Mesenchymal stem cell (in vitro differentiated cells and primary cell): ENCODE data around the gene CLEC20A.

Experiments used
- DNase-seq: peaks from one replicate; pipeline ENCODE4 v3.0.0-alpha.2; 2013
- H2AFZ ChIP-seq: one replicate; pipeline ENCODE4 v1.6.1; 2013; ENCODE audit warnings: low read depth, mild to moderate bottlenecking, control low read depth, inconsistent platforms, low read length, moderate library complexity
- H2AK5ac ChIP-seq: 2 replicates; pipeline ENCODE4 v1.6.1; 2013; ENCODE audit warnings: low read length, moderate library complexity, mild to moderate bottlenecking, inconsistent platforms; ENCODE audit not compliant: severe bottlenecking
- H2BK120ac ChIP-seq: one replicate; pipeline ENCODE4 v1.6.1; 2013; ENCODE audit warnings: low read depth, mild to moderate bottlenecking, inconsistent platforms, low read length, moderate library complexity
- H2BK12ac ChIP-seq, 2 experiments: one replicate each; pipeline ENCODE4 v1.6.1; 2013; ENCODE audit warnings: inconsistent platforms in 2 of 2, low read length in 2 of 2, mild to moderate bottlenecking in 2 of 2, moderate library complexity in 2 of 2, control low read depth in 1 of 2
- H2BK15ac ChIP-seq: one replicate; pipeline ENCODE4 v1.6.1; 2013; ENCODE audit warnings: mild to moderate bottlenecking, low read depth, inconsistent platforms; ENCODE audit not compliant: poor library complexity, severe bottlenecking
- H2BK5ac ChIP-seq: 2 replicates; pipeline ENCODE4 v1.6.1; 2013; ENCODE audit warnings: low read depth, mild to moderate bottlenecking, low read length, control low read depth, inconsistent platforms; ENCODE audit not compliant: poor library complexity, severe bottlenecking
- H3K14ac ChIP-seq, 2 experiments: one replicate each; pipeline ENCODE4 v1.6.1; 2013; ENCODE audit warnings: inconsistent platforms in 2 of 2, low read length in 2 of 2, control low read depth in 1 of 2, mild to moderate bottlenecking in 1 of 2, moderate library complexity in 1 of 2
- H3K18ac ChIP-seq, 2 experiments: one replicate each; pipeline ENCODE4 v1.6.1; 2013; ENCODE audit warnings: inconsistent platforms in 2 of 2, low read length in 2 of 2, control low read depth in 1 of 2, low read depth in 1 of 2, mild to moderate bottlenecking in 1 of 2
- H3K23ac ChIP-seq, 2 experiments: one replicate each; pipeline ENCODE4 v1.6.1; 2013; ENCODE audit warnings: inconsistent platforms in 2 of 2, low read length in 2 of 2, mild to moderate bottlenecking in 2 of 2, moderate library complexity in 2 of 2, control low read depth in 1 of 2
- H3K27ac ChIP-seq: 2 replicates; pipeline ENCODE4 v1.5.1; 2013; ENCODE audit warnings: mild to moderate bottlenecking, moderate library complexity, low read length, control low read depth, inconsistent platforms; ENCODE audit not compliant: poor library complexity, severe bottlenecking
- H3K27me3 ChIP-seq, 2 experiments: 2 replicates each; pipeline versions ENCODE4 v1.6.1 to v1.7.0; 2013; ENCODE audit warnings: low read length in 2 of 2, mild to moderate bottlenecking in 2 of 2, moderate library complexity in 2 of 2, control low read depth in 1 of 2, inconsistent platforms in 1 of 2; ENCODE audit not compliant: control insufficient read depth in 1 of 2, insufficient read depth in 1 of 2
- H3K36me3 ChIP-seq, 2 experiments: 2 replicates each; pipeline versions ENCODE4 v1.6.1 to v1.7.0; 2013; ENCODE audit warnings: low read length in 2 of 2, control low read depth in 1 of 2, inconsistent platforms in 1 of 2, low read depth in 1 of 2, mild to moderate bottlenecking in 1 of 2; ENCODE audit not compliant: insufficient read depth in 2 of 2, control insufficient read depth in 1 of 2
- H3K4ac ChIP-seq, 2 experiments: one replicate each; pipeline ENCODE4 v1.6.1; 2013; ENCODE audit warnings: inconsistent platforms in 2 of 2, low read length in 2 of 2, mild to moderate bottlenecking in 2 of 2, moderate library complexity in 2 of 2, control low read depth in 1 of 2, low read depth in 1 of 2
- H3K4me1 ChIP-seq: 2 replicates; pipeline ENCODE4 v1.6.1; 2013; ENCODE audit warnings: low read depth, low read length, control low read depth; ENCODE audit not compliant: control insufficient read depth, insufficient read depth
- H3K4me2 ChIP-seq: 2 replicates; pipeline ENCODE4 v1.6.1; 2013; ENCODE audit warnings: low read length, mild to moderate bottlenecking, inconsistent platforms; ENCODE audit not compliant: poor library complexity, severe bottlenecking
- H3K4me3 ChIP-seq, 2 experiments: 2 replicates each; pipeline versions ENCODE4 v1.5.1 to v1.7.0; 2013; ENCODE audit warnings: low read length in 2 of 2, mild to moderate bottlenecking in 2 of 2, control low read depth in 1 of 2, low read depth in 1 of 2; ENCODE audit not compliant: insufficient read depth in 1 of 2
- H3K79me1 ChIP-seq: replicated peaks from 2 replicates; pipeline ENCODE4 v1.6.1; 2013; ENCODE audit warnings: mild to moderate bottlenecking, control low read depth, low read length, inconsistent platforms; ENCODE audit not compliant: poor library complexity, severe bottlenecking
- H3K9ac ChIP-seq: 2 replicates; pipeline ENCODE4 v1.7.0; 2013; ENCODE audit warnings: mild to moderate bottlenecking, low read length, moderate library complexity
- H3K9me3 ChIP-seq: 2 replicates; pipeline ENCODE4 v1.7.0; 2013; ENCODE audit warnings: mild to moderate bottlenecking, low read length; ENCODE audit not compliant: control insufficient read depth
- H4K8ac ChIP-seq: one replicate; pipeline ENCODE4 v1.6.1; 2013; ENCODE audit warnings: inconsistent platforms, mild to moderate bottlenecking, low read length, moderate library complexity
- H4K91ac ChIP-seq: one replicate; pipeline ENCODE4 v1.6.1; 2013; ENCODE audit warnings: mild to moderate bottlenecking, low read length, inconsistent platforms
- WGBS: methylation state at CpG from one replicate; pipeline ENCODE4 v1.1.7; 2013; ENCODE audit warnings: mixed read lengths; 5-methylcytosine and 5-hydroxymethylcytosine counted together

Gene CLEC20A

GRCh38 chr1:178484698-178485225, 12.0 kb downstream of the CLEC20A start:
- Histone ChIP-seq H2BK120ac (no peak overlapping the region), H3K4me1 (peaks cover 3% of the 10 kb centered on the region), H2AFZ (no peak overlapping the region), H4K8ac (no peak overlapping the region), H2BK15ac (no peak overlapping the region), H3K4me2 (no peak overlapping the region), H3K9ac (no peak overlapping the region), H3K27ac (no peak overlapping the region), H3K23ac (no peak overlapping the region), H3K9me3 (no peaks in the 10 kb centered on the region), H2AK5ac (no peak overlapping the region), H3K27me3 (peaks cover 0 to 14% of the 10 kb centered on the region in 2 experiments), H2BK12ac (no peak overlapping the region), H4K91ac (no peak overlapping the region), H3K4ac (no peak overlapping the region), H3K18ac (no peak overlapping the region), H3K14ac (no peak overlapping the region), H3K36me3 (peaks cover 13 to 20% of the 10 kb centered on the region in 2 experiments), H2BK5ac (no peak overlapping the region), H3K4me3 (no peak overlapping the region), H3K79me1 (no peaks in the 10 kb centered on the region)
- no peak for DNase-seq
- 93% methylated on average over 3 of the region's 3 CpGs for WGBS

GRCh38 chr1:178483251-178483957, 13.4 kb downstream of the CLEC20A start:
- H3K27ac ChIP-seq, result no peak overlapping the region
- 98% methylated on average over 4 of the region's 5 CpGs for WGBS
- H3K4ac ChIP-seq, result no peak overlapping the region
- no peak overlapping the region for H3K23ac ChIP-seq
- no peak overlapping the region for H3K4me3 ChIP-seq
- DNase-seq, result no peak
- H4K8ac ChIP-seq, result no peak overlapping the region
- no peak overlapping the region for H2BK12ac ChIP-seq
- H2AFZ ChIP-seq, result no peak overlapping the region
- H3K36me3 ChIP-seq, result peaks cover 13 to 20% of the 10 kb centered on the region in 2 experiments
- peaks cover 3% of the 10 kb centered on the region for H3K4me1 ChIP-seq
- no peaks in the 10 kb centered on the region for H3K9me3 ChIP-seq
- no peaks in the 10 kb centered on the region for H3K79me1 ChIP-seq
- no peak overlapping the region for H3K14ac ChIP-seq
- no peak overlapping the region for H2BK120ac ChIP-seq
- H2BK5ac ChIP-seq, result no peak overlapping the region
- H2AK5ac ChIP-seq, result no peak overlapping the region
- H4K91ac ChIP-seq, result no peak overlapping the region
- no peak overlapping the region for H3K18ac ChIP-seq
- no peak overlapping the region for H3K4me2 ChIP-seq
- no peak overlapping the region for H2BK15ac ChIP-seq
- peaks cover 0 to 14% of the 10 kb centered on the region in 2 experiments for H3K27me3 ChIP-seq
- H3K9ac ChIP-seq, result no peak overlapping the region

- H2AK5ac ChIP-seq, result no peak overlapping the region
- H4K91ac ChIP-seq, result no peak overlapping the region
- H2AFZ ChIP-seq, result no peak overlapping the region
- peaks cover 10 to 66% of the 10 kb centered on the region in 2 experiments for H3K36me3 ChIP-seq
- no peak overlapping the region for H4K8ac ChIP-seq
- no peak overlapping the region for H3K14ac ChIP-seq
- no peak overlapping the region for H3K4me3 ChIP-seq
- no peaks in the 10 kb centered on the region for H3K9me3 ChIP-seq
- no peak overlapping the region for H3K4ac ChIP-seq
- H2BK15ac ChIP-seq, result no peak overlapping the region
- H2BK120ac ChIP-seq, result no peak overlapping the region
- H3K27me3 ChIP-seq, result no peaks in the 10 kb centered on the region
- DNase-seq, result no peak
- H3K79me1 ChIP-seq, result no peaks in the 10 kb centered on the region
- H2BK12ac ChIP-seq, result no peak overlapping the region
- H3K4me2 ChIP-seq, result no peak overlapping the region
- no peaks in the 10 kb centered on the region for H3K4me1 ChIP-seq
- WGBS, result 100% methylated on average over 1 of the region's 1 CpG
- H2BK5ac ChIP-seq, result no peak overlapping the region
- H3K27ac ChIP-seq, result no peak overlapping the region
- H3K9ac ChIP-seq, result no peak overlapping the region
- no peak overlapping the region for H3K18ac ChIP-seq
- no peak overlapping the region for H3K23ac ChIP-seq
These were observed 18.9 kb downstream of the CLEC20A start for GRCh38 chr1:178477841-178478240.

GRCh38 chr1:178477373-178477772, 19.4 kb downstream of the CLEC20A start:
- no peak overlapping the region for H3K4me2 ChIP-seq
- 90% methylated on average over 2 of the region's 4 CpGs for WGBS
- H3K27ac ChIP-seq, result no peak overlapping the region

More at GRCh38 chr1:178477373-178477772, 19.4 kb downstream of the CLEC20A start:
- Histone ChIP-seq H3K79me1 (no peaks in the 10 kb centered on the region), H3K4me1 (no peaks in the 10 kb centered on the region), H3K18ac (no peak overlapping the region), H4K91ac (no peak overlapping the region), H2BK15ac (no peak overlapping the region), H2AK5ac (no peak overlapping the region), H3K4me3 (no peak overlapping the region), H3K23ac (no peak overlapping the region), H3K14ac (no peak overlapping the region), H3K9me3 (no peaks in the 10 kb centered on the region), H3K9ac (no peak overlapping the region), H2BK5ac (no peak overlapping the region), H3K27me3 (no peaks in the 10 kb centered on the region), H2AFZ (no peak overlapping the region), H2BK12ac (no peak overlapping the region), H2BK120ac (no peak overlapping the region), H3K4ac (no peak overlapping the region), H3K36me3 (peaks cover 10 to 70% of the 10 kb centered on the region in 2 experiments), H4K8ac (no peak overlapping the region)
- DNase-seq, result no peak
